NCI-H2227 (cell line): ENCODE measurements around the gene MS4A4A.
"Not testable (repeated sequence)": the region's sequence is repeated elsewhere in the genome, so short reads cannot be mapped to it uniquely, and the experiment has no call there.

Experiments
- DNase-seq: peaks from one replicate; lab custom pipeline; 2025; ENCODE audit not compliant: unreplicated experiment; lab: John Stamatoyannopoulos, UW

The MS4A4A gene

GRCh38 chr11:60280412-60280811, at the start of gene MS4A4A:
Gene MS4A4A (plus strand): TSS chr11:60280666. CDS start chr11:60280676, 10 bp downstream.
- no peak for DNase-seq

- DNase-seq: no peak
These were observed 49.8 kb upstream of the MS4A4A start for GRCh38 chr11:60230681-60231080.

DNA sequence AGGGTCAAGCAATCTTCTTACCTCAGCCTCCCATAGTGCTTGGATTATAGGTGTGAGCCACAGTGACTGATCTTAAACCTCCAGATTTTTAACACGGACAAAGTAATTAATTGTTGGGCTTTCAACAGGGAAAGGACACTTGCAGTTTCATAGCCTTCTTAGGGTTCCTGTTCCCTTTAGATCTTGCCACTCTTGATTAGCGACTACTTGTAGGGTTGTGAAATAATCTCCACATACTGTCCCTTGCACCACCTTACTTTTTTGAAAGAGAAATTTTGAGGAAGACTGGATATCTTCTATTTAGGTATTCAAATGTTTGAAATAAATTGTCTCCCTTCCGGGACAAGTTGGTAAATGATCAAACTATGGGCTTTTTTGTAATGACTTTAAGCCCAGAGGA, 45.1 kb upstream of the MS4A4A start:
- DNase-seq: no peak

GRCh38 chr11:60240662-60241061, 39.8 kb upstream of the MS4A4A start:
- DNase-seq: no peak

DNA sequence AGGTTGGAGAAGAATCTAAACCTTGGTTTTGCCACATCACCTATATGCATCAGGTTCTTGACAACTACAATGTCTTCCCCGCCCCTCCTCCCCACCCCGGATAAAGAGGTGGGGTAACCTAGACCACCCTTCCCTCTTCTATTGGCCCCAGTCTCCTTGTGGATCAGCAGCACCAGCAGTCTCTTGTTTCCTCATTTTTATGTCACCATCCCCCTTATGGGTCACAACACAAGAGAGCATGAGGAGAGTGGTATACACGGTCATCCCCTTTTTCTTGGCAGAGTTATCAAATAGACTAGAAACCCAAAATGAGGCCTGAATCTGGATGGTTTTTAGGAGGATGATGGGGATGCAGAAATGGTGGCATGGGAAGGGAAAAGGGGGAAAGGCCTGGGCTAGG, 38.7 kb upstream of the MS4A4A start:
- no peak for DNase-seq

GRCh38 chr11:60242740-60243239, 37.7 kb upstream of the MS4A4A start, which contains the start of gene MS4A4E:
Gene MS4A4E (minus strand): TSS chr11:60243137. CDS start chr11:60230055, 13,082 bp downstream.
- no peak for DNase-seq

- no peak for DNase-seq
These were observed 28.8 kb upstream of the MS4A4A start for GRCh38 chr11:60251485-60252212.

GRCh38 chr11:60252213-60253108, 28.0 kb upstream of the MS4A4A start:
- DNase-seq: no peak

DNA sequence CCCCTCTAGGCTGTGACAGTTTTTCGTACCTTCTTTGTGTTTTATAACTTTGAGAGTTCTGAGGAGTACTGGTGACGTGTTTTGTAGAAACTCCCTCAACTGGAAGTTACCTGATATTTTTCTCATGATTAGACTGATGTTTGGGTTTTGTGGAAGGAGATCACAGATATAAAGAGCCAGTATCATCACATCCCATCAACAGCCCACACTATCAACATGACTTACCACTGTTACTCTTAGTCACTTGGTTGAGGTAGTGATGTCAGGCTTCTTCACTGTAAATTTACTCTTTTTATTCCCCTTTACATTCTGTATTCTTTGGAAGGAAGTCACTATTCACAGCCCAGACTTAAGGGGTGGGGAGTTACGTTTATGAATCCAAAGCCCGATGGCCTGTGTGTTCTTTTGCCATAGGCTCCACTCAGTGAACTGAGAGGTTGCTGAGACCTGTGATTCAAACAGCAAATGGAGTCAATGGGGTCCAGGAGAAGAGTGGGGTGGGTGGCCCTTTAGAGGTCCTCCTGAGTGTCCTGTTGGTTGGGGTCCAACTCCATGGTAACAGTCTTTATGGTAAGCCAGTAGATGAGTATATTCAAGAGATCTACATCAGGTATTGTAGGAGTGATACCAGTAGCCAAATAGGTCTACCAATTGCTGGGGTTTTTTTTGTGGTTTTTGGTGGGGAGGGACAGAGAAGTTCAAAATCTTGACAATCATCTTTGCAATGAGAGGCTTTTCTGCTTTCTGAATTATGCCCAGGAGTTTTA, 22.3 kb upstream of the MS4A4A start:
- DNase-seq: no peak

GRCh38 chr11:60261014-60261413, 19.5 kb upstream of the MS4A4A start:
- DNase-seq: no peak

GRCh38 chr11:60263402-60263801, 17.1 kb upstream of the MS4A4A start:
- no peak for DNase-seq

- DNase-seq: no peak
These were observed 15.8 kb upstream of the MS4A4A start for GRCh38 chr11:60264644-60265043.

DNA sequence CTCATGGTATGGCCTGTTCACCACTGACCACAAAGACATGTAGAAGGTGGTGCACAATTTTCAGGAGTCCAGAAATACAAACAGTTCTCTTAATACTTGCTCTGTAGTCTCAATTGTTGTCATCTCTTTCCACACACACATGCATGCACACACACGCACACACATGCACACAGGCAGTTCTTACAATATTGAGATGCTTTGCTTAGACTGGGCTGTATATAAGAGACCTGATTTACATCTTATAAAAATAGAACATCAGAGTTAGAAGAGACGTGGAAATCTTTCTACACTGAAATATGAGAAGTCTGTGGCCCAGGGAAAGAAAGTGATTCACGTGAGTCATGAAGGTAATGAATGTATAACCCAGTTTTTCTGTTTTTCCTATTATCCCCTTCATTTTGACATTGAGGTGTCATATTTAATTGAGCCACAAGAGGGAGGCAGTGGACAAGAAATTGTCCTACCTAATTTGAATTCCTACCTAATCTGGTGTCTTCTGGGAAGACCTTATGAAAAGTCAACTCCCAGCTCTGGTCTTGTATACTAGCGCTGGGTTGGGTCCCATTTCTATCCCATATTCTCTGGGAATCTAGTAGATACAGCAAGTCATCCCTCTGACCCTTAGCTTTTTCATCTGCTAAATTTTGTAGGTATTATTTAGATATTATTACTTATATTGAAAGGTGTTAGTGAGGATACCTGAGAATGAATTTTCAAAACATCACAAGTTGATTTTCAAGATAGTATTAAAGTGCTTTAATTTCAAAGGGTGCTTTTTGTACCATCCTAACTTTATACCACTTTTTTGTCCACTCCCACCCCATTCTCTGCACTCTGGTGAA, 14.9 kb upstream of the MS4A4A start:
- peak; percentile 1 for DNase-seq

- no peak for DNase-seq
These were observed 6.0 kb upstream of the MS4A4A start for GRCh38 chr11:60274416-60274815.

DNA sequence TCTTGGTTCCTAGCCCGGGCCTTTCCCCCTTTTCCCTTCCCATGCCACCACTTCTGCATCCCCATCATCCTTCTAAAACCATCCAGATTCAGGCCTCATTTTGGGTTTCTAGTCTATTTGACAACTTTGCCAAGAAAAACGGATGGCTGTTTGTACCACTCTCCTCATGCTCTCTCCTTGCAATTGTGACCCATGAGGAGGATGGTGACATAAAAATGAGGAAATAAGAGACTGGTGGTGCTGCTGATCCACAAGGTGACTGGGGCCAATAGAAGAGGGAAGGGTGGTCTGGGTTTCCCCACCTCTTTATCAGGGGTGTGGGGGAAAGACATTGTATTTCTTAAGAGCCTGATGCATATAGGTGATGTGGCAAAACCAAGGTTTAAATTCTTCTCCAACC, 1.0 kb downstream of the MS4A4A start:
- DNase-seq: no peak

DNA sequence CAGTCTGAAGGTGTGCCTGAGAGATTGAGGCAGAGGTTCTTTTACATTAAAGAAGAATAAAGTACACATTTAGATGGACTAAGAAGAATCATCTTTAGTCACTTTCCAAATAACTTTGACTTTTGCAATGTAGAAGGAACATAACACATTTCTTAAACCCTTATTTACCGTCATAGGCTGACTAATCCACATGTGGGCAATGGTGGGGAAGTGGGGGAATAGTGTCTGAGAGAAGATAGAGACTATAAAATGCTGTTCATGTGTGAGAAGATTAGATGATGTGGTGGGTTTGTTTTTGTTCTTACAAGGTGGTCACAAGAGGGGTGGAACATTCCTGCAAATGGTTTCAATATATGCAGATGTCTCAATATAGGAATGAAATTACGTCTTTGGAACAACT, 1.8 kb downstream of the MS4A4A start:
- DNase-seq: no peak

DNA sequence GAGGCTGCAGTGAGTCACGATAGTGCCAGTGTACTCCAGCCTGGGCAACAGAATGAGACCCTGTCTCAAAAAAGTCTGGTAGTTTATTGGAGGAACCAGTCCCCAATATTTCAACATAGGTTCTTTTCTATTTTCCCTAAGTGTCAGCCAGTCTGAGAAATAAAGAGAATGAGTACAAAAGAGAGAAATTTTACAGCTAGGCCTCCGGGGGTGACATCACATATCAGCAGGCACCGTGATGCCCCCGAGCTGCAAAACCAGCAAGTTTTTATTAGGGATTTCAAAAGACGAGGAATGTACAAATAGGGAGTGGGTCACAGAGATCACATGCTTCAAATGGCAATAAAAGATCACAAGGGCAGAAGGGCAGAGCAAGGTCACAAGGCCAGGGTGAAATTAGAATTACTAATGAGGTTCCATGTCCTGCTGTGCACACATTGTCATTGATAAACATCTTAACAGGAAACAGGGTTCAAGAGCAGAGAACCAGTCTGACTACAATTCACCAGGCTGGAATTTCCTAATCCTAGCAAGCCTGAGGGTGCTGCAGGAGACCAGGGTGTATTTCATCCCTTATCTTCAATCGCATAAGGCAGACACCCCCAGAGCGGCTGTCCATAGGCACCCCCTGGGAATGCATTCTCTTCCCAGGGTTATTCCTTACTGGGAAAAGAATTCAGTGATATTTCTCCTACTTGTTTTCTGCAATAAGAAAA, 5.1 kb downstream of the MS4A4A start:
- not testable (repeated sequence) for DNase-seq

- DNase-seq: no peak
These were observed 8.1 kb downstream of the MS4A4A start for GRCh38 chr11:60288531-60288930.

- no peak for DNase-seq
These were observed 11.7 kb downstream of the MS4A4A start for GRCh38 chr11:60292145-60292544.

GRCh38 chr11:60301178-60301577, 20.7 kb downstream of the MS4A4A start:
- no peak for DNase-seq
